GM21576 (cell line): Measurements from ENCODE around the gene FOXN3.

Experiments used
- ATAC-seq: cut with Tn5 transposase; IDR thresholded peaks from one replicate; pipeline ENCODE4 v1.9.1; 2021; ENCODE audit warnings: mild to moderate bottlenecking, moderate library complexity; ENCODE audit not compliant: unreplicated experiment

FOXN3 gene

GRCh38 chr14:89365061-89365801 lies 51.8 kb downstream of the FOXN3 start:
- peak; percentile 89 for ATAC-seq

- ATAC-seq: no peak
Measured at GRCh38 chr14:89364316-89364715, 52.7 kb downstream of the FOXN3 start.

GRCh38 chr14:89360277-89360676 lies 56.8 kb downstream of the FOXN3 start:
- no peak for ATAC-seq

GRCh38 chr14:89359477-89360222 lies 57.4 kb downstream of the FOXN3 start:
- no peak for ATAC-seq

GRCh38 chr14:89357655-89358297 lies 59.3 kb downstream of the FOXN3 start:
- ATAC-seq: no peak

- no peak for ATAC-seq
Measured at GRCh38 chr14:89356927-89357326, 60.1 kb downstream of the FOXN3 start.

GRCh38 chr14:89356496-89356895 lies 60.5 kb downstream of the FOXN3 start:
- ATAC-seq: no peak

GRCh38 chr14:89353766-89354113 lies 63.3 kb downstream of the FOXN3 start:
- ATAC-seq: no peak

- no peak for ATAC-seq
Measured at GRCh38 chr14:89352976-89353765, 63.9 kb downstream of the FOXN3 start.

- ATAC-seq: peak; percentile 73
Measured at GRCh38 chr14:89351516-89352404, 65.3 kb downstream of the FOXN3 start.

- ATAC-seq: no peak
Measured at GRCh38 chr14:89351221-89351515, 65.9 kb downstream of the FOXN3 start.

- no peak for ATAC-seq
Measured at GRCh38 chr14:89350152-89350551, 66.9 kb downstream of the FOXN3 start.

- no peak for ATAC-seq
Measured at GRCh38 chr14:89349171-89350008, 67.6 kb downstream of the FOXN3 start.

GRCh38 chr14:89348722-89349121 lies 68.3 kb downstream of the FOXN3 start:
- no peak for ATAC-seq

GRCh38 chr14:89347885-89348284 lies 69.1 kb downstream of the FOXN3 start:
- ATAC-seq: no peak

- no peak for ATAC-seq
Measured at GRCh38 chr14:89344920-89345254, 72.1 kb downstream of the FOXN3 start.

- ATAC-seq: no peak
Measured at GRCh38 chr14:89343356-89343755, 73.7 kb downstream of the FOXN3 start.

GRCh38 chr14:89342049-89342448 lies 75.0 kb downstream of the FOXN3 start:
- no peak for ATAC-seq
